Ovary (tissue), 9 donors: ENCODE results near the gene PYGO2. TPM values are rescaled to one million over a fixed set of nuclear protein-coding genes. Genes with fewer than 3 reads are reported as not detected.
A peak's percentile ranks its signal among the peaks of the same experiment; 100 is the strongest.

Experiments used
- DNase-seq, 5 donors: peaks; one replicate each; pipeline ENCODE4 v3.0.0-alpha.2; 2019 to 2020
- H3K27ac ChIP-seq, 2 donors: fragments of 200-600 bp; one replicate each; pipeline versions ENCODE4 v1.5.1 to v1.8.0; 2019 to 2022
- H3K27me3 ChIP-seq: fragments of 200-600 bp; one replicate; pipeline ENCODE4 v1.8.0; 2022
- H3K36me3 ChIP-seq: fragments of 200-600 bp; sonication (generic); one replicate; pipeline ENCODE4 v1.5.1; 2019
- H3K4me1 ChIP-seq: one replicate; pipeline ENCODE4 v1.8.1; 2013; ENCODE audit warnings: mild to moderate bottlenecking, moderate library complexity; ENCODE audit not compliant: insufficient read depth
- H3K4me3 ChIP-seq: fragments of 200-600 bp; sonication (generic); one replicate; pipeline ENCODE4 v1.5.1; 2017
- H3K9me3 ChIP-seq, 2 donors: fragments of 200-600 bp in 1 of 2; sonication (generic) in 1 of 2; one replicate each; pipeline versions ENCODE4 v1.5.1 to v1.8.1; 2013 to 2019; ENCODE audit warnings: mild to moderate bottlenecking in 1 of 2, moderate library complexity in 1 of 2
- CTCF ChIP-seq, 3 donors: fragments of 450-650 bp in 2 of 3; fragments of 200-600 bp in 1 of 3; IDR thresholded peaks; one replicate each; pipeline versions ENCODE4 v1.5.1 to v1.8.0; 2016 to 2022; ENCODE audit warnings: antibody characterized with exemption in 3 of 3, mild to moderate bottlenecking in 1 of 3
- EP300 ChIP-seq: sonication (generic); formaldehyde crosslinking; IDR thresholded peaks from one replicate; pipeline ENCODE4 v1.6.1; 2017; ENCODE audit warnings: antibody characterized with exemption
- POLR2A ChIP-seq: fragments of 450-650 bp; IDR thresholded peaks from one replicate; pipeline ENCODE4 v1.6.1; 2017; ENCODE audit warnings: antibody characterized with exemption, mild to moderate bottlenecking, moderate library complexity
- WGBS, 3 donors: extraction: QIAGEN DNeasy Blood & Tissue Kit in 1 of 3; methylation state at CpG; one replicate each; pipeline versions ENCODE4 v1.1.5 to v1.1.7; 2013 to 2017; 5-methylcytosine and 5-hydroxymethylcytosine counted together
- intact Hi-C, 4 donors: fragments of 100-400 bp; cut with DNase I; formaldehyde crosslinking; loops; one replicate each; pipeline versions ENCODE4 v1.11.0 to v1.15.1; 2022 to 2023
- polyA plus RNA-seq, 2 donors: library from polyadenylated mRNA; stranded (reverse); fragments of 200-250 nt in 1 of 2; fragments of 350-450 nt in 1 of 2; fragmentation: Illumina TruSeq in 1 of 2; extraction: RNeasy Lipid Tissue Mini Kit (QIAGEN cat#74804) in 1 of 2; gene quantifications; one replicate each; pipeline ENCODE4 v1.2.3, GENCODE V29; 2013 to 2014
- total RNA-seq, 7 donors: library from RNA; depleted of rRNA in 2 of 7; stranded (reverse); fragments of >200 nt in 2 of 7; fragmentation: NEBNext Ultra II Directional in 3 of 7; extraction: Animal tissue kit (Norgen Biotek cat#: 25700) in 3 of 7; gene quantifications; one replicate each; pipeline versions ENCODE4 v1.1.0 to v1.2.4, GENCODE V29; 2016 to 2023
- donor health status: DM: no; HTN: no; CAD: no; lungs with moderate emphysema.
- donor health status: DM: no; HTN: no; CAD: no.
- donor health status: Bipolar disorder and iron deficiency.
- donor health status: DM: yes; HTN: yes; CAD: no.
- donor health status: DM: no; HTN: no; CAD: no.
- donor health status: DM: yes; HTN: yes; CAD: no.

PYGO2 gene
- total and polyA plus RNA-seq, 9 donors = 17.2 to 53.0 (median 35.2) TPM

GRCh38 chr1:154958036-154958435 lies 3.5 kb downstream of the PYGO2 start:
- intact Hi-C loops = loop anchor here in 3 of 4 donors (5.0 kb wide), 2 partner anchors 44 to 104 kb away; partner anchors contain the start of genes EFNA4 (in 2 of the 3) and ZBTB7B (in 1 of the 3)
- no peaks in the 10 kb centered on the region for H3K36me3 ChIP-seq
- H3K4me3 ChIP-seq = no peak overlapping the region
- peaks cover 27% of the 10 kb centered on the region for H3K4me1 ChIP-seq
- no peaks in the 10 kb centered on the region for H3K9me3 ChIP-seq
- H3K27me3 ChIP-seq = no peaks in the 10 kb centered on the region
- WGBS, 3 donors = 59 to 62% (median 61%) methylated on average over 2 of the region's 2 CpGs
- no peak overlapping the region for H3K27ac ChIP-seq
- TF ChIP-seq CTCF (IDR thresholded peaks at IDR 0.05) (no peak), POLR2A (no peak), EP300 (no peak)
- DNase-seq = no peak

DNA sequence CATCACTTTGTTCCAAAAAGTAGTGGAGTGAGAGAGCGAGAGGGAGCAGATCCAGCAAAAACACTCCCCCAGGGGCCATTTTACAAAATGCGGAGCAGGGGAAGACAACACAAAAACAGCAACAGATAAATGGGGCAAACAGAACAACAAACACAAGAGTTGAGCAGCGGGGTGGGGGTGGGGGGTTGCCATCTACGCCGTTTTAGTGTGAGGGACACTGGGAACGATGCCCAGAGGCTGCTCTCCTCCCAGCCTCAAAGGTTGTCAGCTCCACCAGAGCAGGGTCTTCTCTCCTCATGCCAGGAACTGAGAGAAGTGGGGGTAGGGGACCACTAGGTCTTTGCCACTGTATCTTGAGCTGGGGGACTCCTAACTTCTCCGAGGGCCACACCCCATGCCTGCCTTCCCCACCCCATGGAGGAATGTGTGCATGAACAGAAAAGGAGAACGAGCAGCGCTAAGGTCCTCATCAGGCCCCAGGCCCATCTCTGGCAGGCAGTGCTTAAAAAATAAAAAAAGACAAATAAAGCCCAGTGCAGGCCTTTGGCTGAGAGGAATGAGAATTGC lies 4.4 kb downstream of the PYGO2 start:
- Histone ChIP-seq H3K27me3 (no peaks in the 10 kb centered on the region), H3K4me3 (no peak overlapping the region), H3K36me3 (no peaks in the 10 kb centered on the region), H3K9me3 (no peaks in the 10 kb centered on the region), H3K4me1 (peaks cover 36% of the 10 kb centered on the region), H3K27ac (peak overlapping the region in 1 of 2 donors; percentile 78)
- TF ChIP-seq EP300 (no peak), POLR2A (no peak), CTCF (IDR thresholded peaks at IDR 0.05) (no peak)
- WGBS, 3 donors = 31 to 33% (median 33%) methylated on average over 9 of the region's 9 CpGs
- DNase-seq = peak in 1 of 5 donors; percentile 35
- intact Hi-C loops = loop anchor here in 3 of 4 donors (5.0 kb wide), 2 partner anchors 45 to 105 kb away; partner anchors contain the start of genes EFNA4 (in 2 of the 3) and ZBTB7B (in 1 of the 3)

- H3K36me3 ChIP-seq = no peaks in the 10 kb centered on the region
- peak in 4 of 5 donors; percentile 57 to 68 (median 62) for DNase-seq
- H3K27me3 ChIP-seq = no peaks in the 10 kb centered on the region
- peaks cover 36% of the 10 kb centered on the region for H3K4me1 ChIP-seq
- peak overlapping the region; percentile 57 for H3K4me3 ChIP-seq
- H3K27ac ChIP-seq = peak overlapping the region in 1 of 2 donors; percentile 78
- WGBS, 3 donors = 4 to 12% (median 9%) methylated on average over 6 of the region's 6 CpGs
- no peak for TF ChIP-seq CTCF (IDR thresholded peaks at IDR 0.05)
- no peak for TF ChIP-seq POLR2A
- TF ChIP-seq EP300 = no peak
- intact Hi-C loops = loop anchor here in 3 of 4 donors (5.0 kb wide), 2 partner anchors 46 to 106 kb away; partner anchors contain the start of genes EFNA4 (in 2 of the 3) and ZBTB7B (in 1 of the 3)
- no peaks in the 10 kb centered on the region for H3K9me3 ChIP-seq
Measured at GRCh38 chr1:154956544-154956941, 5.0 kb downstream of the PYGO2 start.

DNA sequence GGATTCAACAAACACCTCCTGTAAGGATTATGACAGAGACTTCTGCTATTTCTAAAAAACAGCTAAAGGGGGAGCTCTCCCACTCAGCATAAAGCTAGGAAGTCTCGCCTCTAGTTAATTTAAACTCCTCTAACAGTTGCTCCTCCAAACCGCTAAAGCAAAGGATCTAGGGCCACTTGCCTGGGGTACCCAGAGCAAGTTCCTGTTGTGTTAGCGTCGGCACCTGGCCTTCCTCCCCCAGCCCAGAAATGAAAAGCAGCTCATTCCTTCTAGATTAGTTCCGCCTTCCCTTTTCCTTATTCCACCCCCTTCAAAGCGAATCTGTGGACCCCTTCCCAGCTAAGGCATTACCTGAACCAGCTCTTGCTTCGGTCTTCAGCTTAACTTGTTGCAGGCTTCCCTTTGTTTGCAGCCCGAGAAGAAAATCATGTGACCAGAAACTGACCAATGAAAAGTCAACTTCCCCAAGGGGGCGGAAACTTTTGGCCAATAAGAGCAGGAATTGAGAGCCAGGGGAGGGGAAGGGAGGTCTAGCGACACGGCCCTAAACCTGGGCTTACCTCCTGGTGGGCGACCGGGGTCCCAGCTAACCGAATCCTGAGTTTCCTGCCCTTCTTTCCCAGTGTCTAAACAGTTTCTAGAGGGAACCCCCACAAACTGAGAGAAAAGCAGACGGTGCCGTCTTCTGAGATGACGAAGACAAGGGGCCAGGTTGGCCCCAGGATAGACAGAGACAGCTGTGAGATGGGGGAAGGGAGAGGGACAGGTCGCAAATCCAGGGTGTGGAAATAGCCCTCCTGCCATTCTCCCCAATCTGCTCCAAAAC lies 5.7 kb downstream of the PYGO2 start, which contains the start of gene PBXIP1:
PBXIP1 (minus strand) TSS at position 382 of the 826 bp plus-strand sequence. CDS start 2,378 bp downstream, outside the sequence.
- peaks cover 41% of the 10 kb centered on the region for H3K4me1 ChIP-seq
- 1% methylated on average over 18 of the region's 18 CpGs for WGBS, 3 donors

More for the DNA sequence above, 5.7 kb downstream of the PYGO2 start, which contains the start of gene PBXIP1:
- Histone ChIP-seq H3K36me3 (no peaks in the 10 kb centered on the region), H3K27ac (peak within 1 kb of the TSS; percentile 52 to 78), H3K27me3 (no peaks in the 10 kb centered on the region), H3K4me3 (peak within 1 kb of the TSS; percentile 57), H3K9me3 (no peaks in the 10 kb centered on the region)
- DNase-seq = peak; percentile 70 to 87 (median 75)
- intact Hi-C loops = loop anchor here in 3 of 4 donors (5.0 kb wide), 2 partner anchors 46 to 106 kb away; partner anchors contain the start of genes EFNA4 (in 2 of the 3) and ZBTB7B (in 1 of the 3)
- no peak for TF ChIP-seq EP300
- peak in 2 of 3 donors; percentile 9 to 34 for TF ChIP-seq CTCF (IDR thresholded peaks at IDR 0.05)
- peak; percentile 30 for TF ChIP-seq POLR2A
